ENCODE measurements around the gene FNIP1. TPM values are rescaled to one million over a fixed set of nuclear protein-coding genes. Genes with fewer than 3 reads are reported as not detected.

Gene FNIP1
- total and polyA plus RNA-seq, 9 of the 15 experiments (the other 6 are each of a cell fraction or from before 2014, with no cell fraction given): 5.0 to 32.8 (median 18.4) TPM

DNA sequence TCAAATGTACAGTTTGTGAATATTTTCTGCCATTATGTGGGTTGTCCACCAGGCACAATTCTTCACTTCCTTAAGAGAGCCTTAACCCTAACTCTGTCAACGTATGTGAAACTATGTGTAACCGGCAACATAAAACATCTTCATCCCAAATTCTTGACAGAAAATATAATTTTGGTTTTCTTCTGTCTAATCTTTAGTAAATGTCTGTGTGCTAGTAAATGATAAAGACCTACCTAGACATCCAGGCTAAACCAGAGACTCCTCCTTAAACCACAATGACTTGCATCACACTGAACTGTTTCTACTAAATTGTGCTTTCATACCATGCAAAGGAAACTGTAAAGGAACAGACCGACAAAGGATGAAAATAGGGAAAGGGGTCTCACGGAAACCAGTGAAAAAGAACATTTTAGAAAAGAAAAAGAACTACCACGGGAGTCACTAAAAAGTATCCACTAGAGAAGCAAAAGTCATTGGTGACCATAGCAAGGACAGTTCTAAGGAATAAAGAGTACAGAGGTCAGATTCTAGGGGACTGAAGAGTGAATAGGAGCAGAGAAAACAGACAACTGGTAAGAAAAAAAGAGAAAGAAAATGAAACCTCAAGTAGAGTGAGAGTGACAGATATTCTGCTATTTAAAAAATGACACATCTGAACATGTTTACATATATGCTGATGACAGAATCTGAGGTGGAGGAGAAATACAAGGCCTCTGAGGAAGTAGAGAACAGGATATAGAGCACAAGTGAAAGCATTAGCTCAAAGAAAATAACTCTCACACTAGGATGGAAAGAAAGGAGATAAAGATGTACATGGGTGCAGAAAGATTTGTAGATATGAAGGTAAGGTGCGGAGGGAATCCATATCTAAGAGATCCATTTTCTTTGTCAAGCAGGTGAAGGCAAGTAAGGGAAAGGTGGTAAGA is 49.4 kb downstream of the FNIP1 start (continued):
- no peak for TF ChIP-seq KDM4B (IDR thresholded peaks at IDR 0.05; ENCODE audit: borderline replicate concordance in 2 of 2, low read depth in 1 of 2)
- TF ChIP-seq, protein P1, sequence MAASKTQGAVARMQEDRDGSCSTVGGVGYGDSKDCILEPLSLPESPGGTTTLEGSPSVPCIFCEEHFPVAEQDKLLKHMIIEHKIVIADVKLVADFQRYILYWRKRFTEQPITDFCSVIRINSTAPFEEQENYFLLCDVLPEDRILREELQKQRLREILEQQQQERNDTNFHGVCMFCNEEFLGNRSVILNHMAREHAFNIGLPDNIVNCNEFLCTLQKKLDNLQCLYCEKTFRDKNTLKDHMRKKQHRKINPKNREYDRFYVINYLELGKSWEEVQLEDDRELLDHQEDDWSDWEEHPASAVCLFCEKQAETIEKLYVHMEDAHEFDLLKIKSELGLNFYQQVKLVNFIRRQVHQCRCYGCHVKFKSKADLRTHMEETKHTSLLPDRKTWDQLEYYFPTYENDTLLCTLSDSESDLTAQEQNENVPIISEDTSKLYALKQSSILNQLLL (CRISPR knock-in tag; IDR thresholded peaks at IDR 0.05; ENCODE audit: borderline replicate concordance): no peak
- TF ChIP-seq ZNF696 (CRISPR knock-in tag; conservative IDR thresholded peaks at IDR 0.05): no peak
- TF ChIP-seq MECOM (CRISPR knock-in tag; IDR thresholded peaks at IDR 0.05): 0 out of 2 replicates have a peak, but pooled peaks have one; percentile 36
- TF ChIP-seq SIN3A (IDR thresholded peaks at IDR 0.05; ENCODE audit: borderline replicate concordance in 2 of 2, control insufficient read depth in 1 of 2, low read depth in 2 of 2, low read length in 2 of 2): no peak
- TF ChIP-seq SFPQ (IDR thresholded peaks at IDR 0.05; ENCODE audit: low read depth, low read length): no peak
- TF ChIP-seq SP1 (CRISPR knock-in tag; IDR thresholded peaks at IDR 0.05): peak; percentile 47; the same call in 1 of the 2 replicates
- TF ChIP-seq PCBP1 (IDR thresholded peaks at IDR 0.05; ENCODE audit: low read depth, low read length, poor library complexity, severe bottlenecking): no peak
- no peak for TF ChIP-seq CAMTA2 (CRISPR knock-in tag; conservative IDR thresholded peaks at IDR 0.05)
- TF ChIP-seq RFX7 (CRISPR knock-in tag; IDR thresholded peaks at IDR 0.05): no peak
- no peak for TF ChIP-seq RERE (CRISPR knock-in tag; IDR thresholded peaks at IDR 0.05; ENCODE audit: borderline replicate concordance)
- no peak for TF ChIP-seq PRMT5 (CRISPR knock-in tag; IDR thresholded peaks at IDR 0.05)
- TF ChIP-seq ETS1 (conservative IDR thresholded peaks at IDR 0.05; ENCODE audit: control insufficient read depth, low read depth, low read length): no peak
- no peak for TF ChIP-seq CGGBP1 (CRISPR knock-in tag; IDR thresholded peaks at IDR 0.05)

Data from K562 (cell line).